ENCODE data around the gene SHBG. TPM values are rescaled to one million over a fixed set of nuclear protein-coding genes. Genes with fewer than 3 reads are reported as not detected.

SHBG gene
- total RNA-seq, 1 donor from 2014 or later: 3.0 TPM

DNA sequence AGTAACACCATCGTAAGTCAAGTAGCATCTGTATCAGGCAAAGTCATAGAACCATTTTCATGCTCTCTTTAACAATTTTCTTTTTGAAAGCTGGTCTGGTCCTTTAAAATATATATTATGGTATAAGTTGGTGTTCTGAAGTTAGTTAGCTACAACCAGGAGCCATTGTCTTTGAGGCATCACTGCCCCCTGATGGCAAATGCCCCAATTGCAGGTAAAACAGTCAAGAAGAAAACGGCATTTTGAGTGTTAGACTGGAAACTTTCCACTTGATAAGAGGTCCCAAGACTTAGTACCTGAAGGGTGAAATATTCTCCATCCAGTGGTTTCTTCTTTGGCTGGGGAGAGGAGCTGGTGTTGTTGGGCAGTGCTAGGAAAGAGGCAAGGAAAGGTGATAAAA, 43.3 kb downstream of the SHBG start:
- Mint-ChIP-seq H3K4me1 (ENCODE audit: unreplicated experiment) (peaks cover 3% of the 10 kb centered on the region), H3K27ac (no peak overlapping the region), H3K4me3 (no peak overlapping the region), H3K9me3 (no peaks in the 10 kb centered on the region), H3K36me3 (peaks cover 37% of the 10 kb centered on the region), H3K27me3 (no peaks in the 10 kb centered on the region)
- peak; percentile 74 for TF ChIP-seq CTCF (conservative IDR thresholded peaks at IDR 0.05)
- DNase-seq (ENCODE audit: extremely low spot score, unreplicated experiment): no peak

- TF ChIP-seq CTCF (conservative IDR thresholded peaks at IDR 0.05): no peak
- H3K9me3 Mint-ChIP-seq: no peaks in the 10 kb centered on the region
- peaks cover 3% of the 10 kb centered on the region for H3K4me1 Mint-ChIP-seq (ENCODE audit: unreplicated experiment)
- no peaks in the 10 kb centered on the region for H3K27me3 Mint-ChIP-seq
- H3K27ac Mint-ChIP-seq: no peak overlapping the region
- peaks cover 37% of the 10 kb centered on the region for H3K36me3 Mint-ChIP-seq
- DNase-seq (ENCODE audit: extremely low spot score, unreplicated experiment): no peak
- H3K4me3 Mint-ChIP-seq: no peak overlapping the region
Measured at GRCh38 chr17:7674934-7675333, 45.0 kb downstream of the SHBG start.

- H3K9me3 Mint-ChIP-seq: no peaks in the 10 kb centered on the region
- no peaks in the 10 kb centered on the region for H3K27me3 Mint-ChIP-seq
- no peak overlapping the region for H3K27ac Mint-ChIP-seq
- peaks cover 3% of the 10 kb centered on the region for H3K4me1 Mint-ChIP-seq (ENCODE audit: unreplicated experiment)
- DNase-seq (ENCODE audit: extremely low spot score, unreplicated experiment): no peak
- H3K4me3 Mint-ChIP-seq: no peak overlapping the region
- no peak for TF ChIP-seq CTCF (conservative IDR thresholded peaks at IDR 0.05)
- H3K36me3 Mint-ChIP-seq: peaks cover 32% of the 10 kb centered on the region
Measured at GRCh38 chr17:7676533-7676932, 46.6 kb downstream of the SHBG start.

DNA sequence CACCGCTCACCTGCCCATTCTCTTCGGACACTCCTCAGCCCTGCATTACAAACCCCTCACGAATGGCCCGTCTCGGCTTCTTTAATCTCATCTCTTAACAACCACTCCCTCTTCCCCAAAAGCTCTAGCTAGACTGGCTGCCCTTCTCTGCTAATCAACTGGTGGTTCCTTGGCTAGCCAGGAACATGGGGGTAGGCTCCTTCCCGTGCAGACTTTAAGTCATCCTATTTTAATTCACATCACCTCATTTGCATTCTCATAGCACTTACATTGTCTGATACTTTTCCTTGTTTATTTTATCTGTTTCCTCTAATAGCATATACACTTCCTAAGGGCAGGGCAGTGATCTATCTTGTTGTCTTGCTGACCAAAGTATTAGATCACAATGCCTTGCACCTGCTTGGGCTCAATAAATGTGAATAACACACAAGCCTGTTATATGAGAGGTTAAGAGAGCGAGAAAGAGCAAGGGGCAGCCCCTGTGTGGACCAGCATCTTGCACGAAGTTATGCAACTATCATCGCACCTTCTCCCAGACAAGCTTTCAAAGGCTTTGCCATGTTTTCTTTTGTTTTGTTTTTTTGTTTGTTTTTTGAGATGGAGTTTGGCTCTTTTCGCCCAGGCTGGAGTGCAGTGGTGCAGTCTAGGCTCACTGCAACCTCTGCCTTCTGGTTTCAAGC, 47.6 kb downstream of the SHBG start:
- Mint-ChIP-seq H3K4me3 (no peak overlapping the region), H3K9me3 (no peaks in the 10 kb centered on the region), H3K4me1 (ENCODE audit: unreplicated experiment) (peaks cover 3% of the 10 kb centered on the region), H3K36me3 (peaks cover 32% of the 10 kb centered on the region), H3K27me3 (no peaks in the 10 kb centered on the region), H3K27ac (no peak overlapping the region)
- no peak for DNase-seq (ENCODE audit: extremely low spot score, unreplicated experiment)
- no peak for TF ChIP-seq CTCF (conservative IDR thresholded peaks at IDR 0.05)

Other genes starting within 250 kb of the SHBG start
- 6.6 and 11.5 TPM in 2 replicates for gene TNK1, start 249.0 kb upstream of the SHBG start, total RNA-seq (ENCODE audit: low replicate concordance)
- 39.8 and 55.8 TPM in 2 replicates for gene PLSCR3, start 235.6 kb upstream of the SHBG start, total RNA-seq (ENCODE audit: low replicate concordance)
- gene TMEM256, start 226.0 kb upstream of the SHBG start, total RNA-seq (ENCODE audit: low replicate concordance): 89.8 and 90.3 TPM in 2 replicates
- gene NLGN2, start 222.3 kb upstream of the SHBG start, total RNA-seq (ENCODE audit: low replicate concordance): 15.0 and 68.4 TPM in 2 replicates
- 0.31 TPM in 1 of 2 replicates, not detected in the other for gene SPEM1, start 209.8 kb upstream of the SHBG start, total RNA-seq (ENCODE audit: low replicate concordance)
- gene SPEM2, start 204.5 kb upstream of the SHBG start, total RNA-seq (ENCODE audit: low replicate concordance): not detected in 2 replicates
- gene SPEM3, start 201.3 kb upstream of the SHBG start, total RNA-seq (ENCODE audit: low replicate concordance): not detected in 2 replicates
- 6.4 and 15.9 TPM in 2 replicates for gene TMEM102, start 194.7 kb upstream of the SHBG start, total RNA-seq (ENCODE audit: low replicate concordance)
- 21.8 and 76.0 TPM in 2 replicates for gene FGF11, start 190.6 kb upstream of the SHBG start, total RNA-seq (ENCODE audit: low replicate concordance)
- 16.4 and 51.1 TPM in 2 replicates for gene CHRNB1, start 185.1 kb upstream of the SHBG start, total RNA-seq (ENCODE audit: low replicate concordance)
- 34.5 and 76.6 TPM in 2 replicates for gene ZBTB4, start 150.5 kb upstream of the SHBG start, total RNA-seq (ENCODE audit: low replicate concordance)
- gene SLC35G6, start 148.7 kb upstream of the SHBG start, total RNA-seq (ENCODE audit: low replicate concordance): not detected in 2 replicates
- 175 and 244 TPM in 2 replicates for gene POLR2A, start 145.8 kb upstream of the SHBG start, total RNA-seq (ENCODE audit: low replicate concordance)
- 4.3 and 11.3 TPM in 2 replicates for gene TNFSF12, start 81.1 kb upstream of the SHBG start, total RNA-seq (ENCODE audit: low replicate concordance)
- 2.4 and 3.5 TPM in 2 replicates for gene TNFSF13, start 71.4 kb upstream of the SHBG start, total RNA-seq (ENCODE audit: low replicate concordance)
- gene SENP3, start 68.2 kb upstream of the SHBG start, total RNA-seq (ENCODE audit: low replicate concordance): 50.2 and 52.7 TPM in 2 replicates
- 5.0 and 5.8 TPM in 2 replicates for gene CD68, start 50.5 kb upstream of the SHBG start, total RNA-seq (ENCODE audit: low replicate concordance)
- gene MPDU1, start 46.3 kb upstream of the SHBG start, total RNA-seq (ENCODE audit: low replicate concordance): 61.8 and 67.6 TPM in 2 replicates
- 0.77 and 4.0 TPM in 2 replicates for gene SOX15, start 40.0 kb upstream of the SHBG start, total RNA-seq (ENCODE audit: low replicate concordance)
- gene FXR2, start 15.2 kb upstream of the SHBG start, total RNA-seq (ENCODE audit: low replicate concordance): 37.1 and 44.2 TPM in 2 replicates
- gene SAT2, start 2.3 kb upstream of the SHBG start, total RNA-seq (ENCODE audit: low replicate concordance): 94.1 and 104 TPM in 2 replicates
- gene ATP1B2, start 20.8 kb downstream of the SHBG start, total RNA-seq (ENCODE audit: low replicate concordance): 1.9 and 4.8 TPM in 2 replicates
- gene TP53, start 57.4 kb downstream of the SHBG start, total RNA-seq (ENCODE audit: low replicate concordance): 80.7 and 123 TPM in 2 replicates
- 10.2 and 22.1 TPM in 2 replicates for gene WRAP53, start 58.3 kb downstream of the SHBG start, total RNA-seq (ENCODE audit: low replicate concordance)
- 11.4 and 79.5 TPM in 2 replicates for gene EFNB3, start 75.1 kb downstream of the SHBG start, total RNA-seq (ENCODE audit: low replicate concordance)
- gene DNAH2, start 87.6 kb downstream of the SHBG start, total RNA-seq (ENCODE audit: low replicate concordance): 0.10 and 1.0 TPM in 2 replicates
- gene KDM6B, start 204.1 kb downstream of the SHBG start, total RNA-seq (ENCODE audit: low replicate concordance): 69.1 and 85.1 TPM in 2 replicates
- gene TMEM88, start 224.9 kb downstream of the SHBG start, total RNA-seq (ENCODE audit: low replicate concordance): 4.5 and 10.2 TPM in 2 replicates
- 43.6 and 64.9 TPM in 2 replicates for gene NAA38, start 227.4 kb downstream of the SHBG start, total RNA-seq (ENCODE audit: low replicate concordance)
- 16.6 and 17.9 TPM in 2 replicates for gene CYB5D1, start 227.9 kb downstream of the SHBG start, total RNA-seq (ENCODE audit: low replicate concordance)